GM12875 (cell line): ENCODE results near the gene SEPTIN11.

Experiments
- H3K4me3 ChIP-seq: one replicate; pipeline ENCODE4 v1.5.1; 2011; ENCODE audit warnings: low read depth, low read length, control low read depth
- TF ChIP-seq, protein P1 (sequence below): IDR thresholded peaks from 2 replicates; pipeline ENCODE4 v1.5.1; 2011; ENCODE audit warnings: low read depth, mild to moderate bottlenecking, control low read depth, inconsistent platforms, low read length, moderate library complexity, borderline replicate concordance; ENCODE audit not compliant: insufficient read depth

SEPTIN11 gene

GRCh38 chr4:76952071-76952470 lies 2.5 kb downstream of the SEPTIN11 start:
- TF ChIP-seq, protein P1, sequence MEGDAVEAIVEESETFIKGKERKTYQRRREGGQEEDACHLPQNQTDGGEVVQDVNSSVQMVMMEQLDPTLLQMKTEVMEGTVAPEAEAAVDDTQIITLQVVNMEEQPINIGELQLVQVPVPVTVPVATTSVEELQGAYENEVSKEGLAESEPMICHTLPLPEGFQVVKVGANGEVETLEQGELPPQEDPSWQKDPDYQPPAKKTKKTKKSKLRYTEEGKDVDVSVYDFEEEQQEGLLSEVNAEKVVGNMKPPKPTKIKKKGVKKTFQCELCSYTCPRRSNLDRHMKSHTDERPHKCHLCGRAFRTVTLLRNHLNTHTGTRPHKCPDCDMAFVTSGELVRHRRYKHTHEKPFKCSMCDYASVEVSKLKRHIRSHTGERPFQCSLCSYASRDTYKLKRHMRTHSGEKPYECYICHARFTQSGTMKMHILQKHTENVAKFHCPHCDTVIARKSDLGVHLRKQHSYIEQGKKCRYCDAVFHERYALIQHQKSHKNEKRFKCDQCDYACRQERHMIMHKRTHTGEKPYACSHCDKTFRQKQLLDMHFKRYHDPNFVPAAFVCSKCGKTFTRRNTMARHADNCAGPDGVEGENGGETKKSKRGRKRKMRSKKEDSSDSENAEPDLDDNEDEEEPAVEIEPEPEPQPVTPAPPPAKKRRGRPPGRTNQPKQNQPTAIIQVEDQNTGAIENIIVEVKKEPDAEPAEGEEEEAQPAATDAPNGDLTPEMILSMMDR, result no peak
- H3K4me3 ChIP-seq, result no peak overlapping the region

GRCh38 chr4:76952656-76953582 lies 3.4 kb downstream of the SEPTIN11 start:
- no peak overlapping the region for H3K4me3 ChIP-seq
- TF ChIP-seq, protein P1, result no peak

GRCh38 chr4:76953956-76954355 lies 4.4 kb downstream of the SEPTIN11 start:
- TF ChIP-seq, protein P1, result no peak
- no peak overlapping the region for H3K4me3 ChIP-seq

DNA sequence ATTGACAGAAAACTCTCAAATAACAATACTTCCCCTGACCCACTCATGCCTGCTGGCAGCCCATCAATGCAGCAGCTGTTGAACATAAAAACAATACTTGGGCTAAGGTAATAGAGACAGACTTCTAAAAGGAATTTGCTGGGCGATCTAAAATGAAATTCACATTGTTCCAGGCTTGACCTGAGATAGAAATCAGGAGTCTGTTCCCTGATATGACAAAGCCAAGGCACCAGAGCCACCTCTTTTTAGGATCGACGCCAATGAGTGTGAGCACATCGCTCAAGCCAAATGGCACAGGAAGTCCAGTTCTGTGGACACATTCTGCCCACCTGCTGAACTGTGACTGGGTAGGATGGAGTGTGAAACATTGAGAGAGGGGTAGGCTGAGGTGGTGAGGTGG lies 4.9 kb downstream of the SEPTIN11 start:
- TF ChIP-seq, protein P1, result no peak
- no peak overlapping the region for H3K4me3 ChIP-seq

DNA sequence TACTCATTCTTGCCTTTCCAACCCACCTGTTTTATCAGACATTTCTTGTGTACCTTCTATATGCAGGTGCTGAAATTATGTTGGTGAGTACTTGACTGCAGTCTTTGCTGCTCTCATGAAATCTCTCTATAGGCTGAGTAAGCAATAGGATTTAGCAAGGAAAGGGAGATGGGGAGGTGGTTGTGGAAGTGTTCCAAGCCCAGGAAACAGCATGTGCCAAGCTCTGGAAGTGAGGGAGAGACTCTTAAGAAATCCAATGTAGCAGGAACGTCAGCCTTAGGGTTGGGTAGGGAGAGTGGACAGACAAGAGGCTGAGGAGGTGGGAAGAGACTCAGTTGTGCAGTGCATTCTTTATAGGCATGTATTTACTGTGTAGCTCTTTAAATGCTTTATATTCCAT lies 5.6 kb downstream of the SEPTIN11 start:
- TF ChIP-seq, protein P1, result no peak

DNA sequence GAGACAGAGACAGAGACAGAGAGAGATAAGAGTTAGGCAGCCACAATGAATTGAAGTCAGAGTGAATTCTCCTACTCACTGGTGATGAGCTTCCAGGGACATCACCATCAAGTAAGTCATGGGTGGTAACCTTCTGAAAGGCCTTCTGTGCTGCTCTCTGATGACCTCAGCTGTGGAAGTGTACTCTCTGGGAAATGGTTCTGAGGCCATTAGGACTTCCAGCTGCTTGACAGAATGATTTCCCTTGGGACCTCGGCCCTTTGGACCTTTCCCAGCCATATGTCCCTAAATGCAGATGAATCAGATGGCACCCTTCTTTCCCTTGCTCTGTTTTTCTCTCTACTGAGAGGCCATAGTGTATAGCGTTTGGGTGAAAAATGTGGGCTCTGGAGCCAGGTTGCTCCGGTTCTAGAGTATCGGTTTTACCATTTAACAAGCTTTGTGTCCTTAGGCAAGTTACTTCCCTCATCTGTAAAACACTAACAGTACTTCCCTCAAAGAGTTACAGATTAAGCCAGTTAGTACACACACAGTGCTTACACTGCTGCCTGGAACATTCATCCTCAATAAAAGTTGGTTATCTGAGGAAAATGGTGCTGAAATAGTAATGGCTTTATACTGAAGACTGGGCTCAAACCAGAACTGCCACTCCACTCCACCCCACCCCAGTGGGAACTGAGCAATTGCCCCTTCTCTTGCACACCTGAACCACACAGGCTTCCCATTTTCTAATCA lies 7.6 kb downstream of the SEPTIN11 start:
- no peak overlapping the region for H3K4me3 ChIP-seq
- TF ChIP-seq, protein P1, result no peak

More for the DNA sequence above, 5.6 kb downstream of the SEPTIN11 start:
- no peak overlapping the region for H3K4me3 ChIP-seq
